ENCODE results near the gene INO80. TPM values are rescaled to one million over a fixed set of nuclear protein-coding genes. Genes with fewer than 3 reads are reported as not detected.

Gene INO80
- total RNA-seq, 1 donor, result 24.9 TPM

DNA sequence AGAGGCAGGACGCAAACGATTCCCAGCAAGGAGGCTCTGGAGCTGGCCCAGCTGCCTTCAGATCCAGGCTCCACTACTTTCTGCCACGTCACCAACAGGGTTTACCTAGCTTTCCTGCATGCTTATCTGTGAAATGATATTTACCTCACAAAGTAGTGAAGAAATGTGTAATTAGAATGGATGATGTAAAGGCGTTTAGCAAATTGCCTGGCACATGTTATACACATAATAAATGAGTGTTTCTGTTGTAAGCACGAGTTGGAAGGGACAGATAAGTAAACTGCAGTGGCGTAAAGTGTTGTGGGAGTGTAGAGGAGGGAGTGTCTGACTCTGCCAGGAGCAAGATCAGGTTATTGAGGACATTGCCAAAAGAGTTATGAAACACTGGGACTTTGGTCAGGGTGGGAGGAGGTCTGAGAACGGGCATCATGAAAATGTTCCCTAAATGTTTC is 166.3 kb downstream of the INO80 start:
- no peak overlapping the region for H3K4me3 ChIP-seq (ENCODE audit: low read depth, low read length)
- no peak for DNase-seq (ENCODE audit: low read depth)
- TF ChIP-seq, protein P1, sequence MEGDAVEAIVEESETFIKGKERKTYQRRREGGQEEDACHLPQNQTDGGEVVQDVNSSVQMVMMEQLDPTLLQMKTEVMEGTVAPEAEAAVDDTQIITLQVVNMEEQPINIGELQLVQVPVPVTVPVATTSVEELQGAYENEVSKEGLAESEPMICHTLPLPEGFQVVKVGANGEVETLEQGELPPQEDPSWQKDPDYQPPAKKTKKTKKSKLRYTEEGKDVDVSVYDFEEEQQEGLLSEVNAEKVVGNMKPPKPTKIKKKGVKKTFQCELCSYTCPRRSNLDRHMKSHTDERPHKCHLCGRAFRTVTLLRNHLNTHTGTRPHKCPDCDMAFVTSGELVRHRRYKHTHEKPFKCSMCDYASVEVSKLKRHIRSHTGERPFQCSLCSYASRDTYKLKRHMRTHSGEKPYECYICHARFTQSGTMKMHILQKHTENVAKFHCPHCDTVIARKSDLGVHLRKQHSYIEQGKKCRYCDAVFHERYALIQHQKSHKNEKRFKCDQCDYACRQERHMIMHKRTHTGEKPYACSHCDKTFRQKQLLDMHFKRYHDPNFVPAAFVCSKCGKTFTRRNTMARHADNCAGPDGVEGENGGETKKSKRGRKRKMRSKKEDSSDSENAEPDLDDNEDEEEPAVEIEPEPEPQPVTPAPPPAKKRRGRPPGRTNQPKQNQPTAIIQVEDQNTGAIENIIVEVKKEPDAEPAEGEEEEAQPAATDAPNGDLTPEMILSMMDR (IDR thresholded peaks at IDR 0.05; ENCODE audit: insufficient read depth, low read length), result no peak

DNA sequence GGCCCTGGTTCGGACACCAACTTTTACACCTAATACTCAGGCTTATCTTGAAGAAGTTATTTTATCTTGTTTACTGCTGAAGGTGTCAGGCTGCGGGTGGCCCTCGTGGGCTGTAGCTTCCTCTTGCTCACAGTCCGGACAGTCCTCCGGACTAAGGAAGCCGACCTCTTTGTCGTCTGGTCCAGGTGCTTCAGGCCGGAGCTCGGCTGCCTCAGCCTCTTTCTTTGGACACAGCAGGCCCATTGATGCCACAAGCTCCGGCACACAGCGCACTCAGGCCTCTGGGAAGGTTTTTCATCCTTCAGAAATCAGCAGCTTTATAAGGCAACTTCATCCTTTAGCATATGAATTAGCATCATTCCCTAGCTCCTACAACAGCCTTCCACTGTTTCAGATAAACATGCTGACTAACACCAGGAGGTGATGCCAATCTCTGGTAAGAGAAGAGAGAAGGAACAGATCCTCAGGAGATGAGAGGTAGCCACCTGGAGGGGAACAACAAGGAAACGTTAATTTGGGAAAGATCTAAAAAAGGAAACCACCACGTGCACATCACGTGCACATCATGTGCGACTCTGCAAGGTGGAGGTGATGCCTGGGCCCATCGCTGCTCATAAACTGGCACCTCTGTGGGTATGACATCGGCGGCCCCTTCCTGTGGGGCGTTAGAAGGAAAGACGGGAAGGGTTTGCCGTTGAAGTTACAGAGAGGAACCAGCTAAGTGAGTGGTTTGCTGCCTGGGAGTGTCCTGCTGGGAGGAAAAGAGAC is 167.2 kb downstream of the INO80 start:
- DNase-seq (ENCODE audit: low read depth), result no peak
- TF ChIP-seq, protein P1 (IDR thresholded peaks at IDR 0.05; ENCODE audit: insufficient read depth, low read length), result no peak
- no peak overlapping the region for H3K4me3 ChIP-seq (ENCODE audit: low read depth, low read length)

DNA sequence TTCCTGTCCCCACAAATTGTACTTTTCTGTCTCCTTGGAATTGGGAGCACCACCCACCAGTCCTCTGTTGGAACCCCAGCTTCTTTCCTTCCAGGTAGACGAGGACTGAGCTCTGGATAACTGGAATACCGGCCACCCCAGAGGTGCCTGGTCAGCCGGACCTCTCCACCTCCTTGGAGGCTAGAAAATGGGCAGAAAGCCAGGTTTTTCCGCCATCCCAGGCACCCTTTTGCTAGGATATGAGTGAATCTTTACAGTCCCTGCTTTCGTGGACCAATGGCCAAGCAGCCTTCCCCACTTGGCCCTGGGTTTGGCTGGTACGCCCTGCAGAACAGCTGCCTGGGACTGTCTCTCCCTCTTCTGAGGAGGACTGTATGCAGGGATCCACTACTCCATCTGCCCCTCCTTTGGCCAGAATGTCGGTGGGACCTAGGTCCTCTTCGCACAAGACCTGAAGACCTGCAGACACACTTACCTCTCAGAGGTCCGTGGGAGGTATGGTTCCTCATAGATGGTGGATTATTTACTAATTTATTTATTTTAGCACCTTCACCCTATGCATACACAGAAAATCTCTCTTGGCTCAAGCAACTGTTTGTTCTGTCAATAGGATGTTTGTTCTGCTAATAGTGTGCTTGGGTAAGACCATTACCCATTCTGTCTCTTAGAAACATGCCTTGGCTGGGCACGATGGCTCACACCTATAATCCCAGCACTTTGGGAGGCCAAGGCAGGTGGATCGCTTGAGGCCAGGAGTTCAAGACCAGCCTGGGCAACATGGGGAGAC is 171.4 kb downstream of the INO80 start:
- TF ChIP-seq, protein P1 (IDR thresholded peaks at IDR 0.05; ENCODE audit: insufficient read depth, low read length), result no peak
- no peak for DNase-seq (ENCODE audit: low read depth)
- no peak overlapping the region for H3K4me3 ChIP-seq (ENCODE audit: low read depth, low read length)

DNA sequence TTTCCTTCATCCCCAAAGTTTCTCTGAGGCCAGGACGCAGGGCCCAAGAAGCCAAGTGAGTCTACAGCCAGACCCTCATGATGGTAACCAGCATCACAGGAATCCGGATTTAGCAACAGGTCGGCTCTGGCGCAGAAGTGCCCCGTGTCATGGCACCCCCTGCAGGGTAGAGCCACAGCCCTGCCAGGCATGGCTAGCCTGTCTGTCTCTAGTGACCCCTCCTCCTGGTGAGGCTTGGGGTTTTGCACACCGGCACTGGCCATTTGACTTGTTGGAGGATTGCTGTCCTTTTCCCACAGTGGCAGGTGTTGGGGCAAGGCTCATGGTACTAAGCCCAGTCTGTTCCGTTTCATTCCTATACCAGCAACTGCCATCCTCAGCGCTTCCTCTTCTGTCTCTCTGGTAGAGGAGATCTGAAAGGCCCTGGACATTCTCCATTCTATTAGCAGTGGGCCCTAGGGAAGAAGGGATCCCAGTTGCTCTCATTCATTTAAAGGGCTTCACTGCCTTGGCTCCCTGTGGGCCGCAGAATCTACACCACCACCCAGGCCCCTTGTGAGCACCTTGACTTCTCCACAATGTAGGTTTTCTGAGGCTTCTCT is 172.2 kb downstream of the INO80 start:
- no peak overlapping the region for H3K4me3 ChIP-seq (ENCODE audit: low read depth, low read length)
- DNase-seq (ENCODE audit: low read depth), result no peak
- TF ChIP-seq, protein P1 (IDR thresholded peaks at IDR 0.05; ENCODE audit: insufficient read depth, low read length), result no peak

DNA sequence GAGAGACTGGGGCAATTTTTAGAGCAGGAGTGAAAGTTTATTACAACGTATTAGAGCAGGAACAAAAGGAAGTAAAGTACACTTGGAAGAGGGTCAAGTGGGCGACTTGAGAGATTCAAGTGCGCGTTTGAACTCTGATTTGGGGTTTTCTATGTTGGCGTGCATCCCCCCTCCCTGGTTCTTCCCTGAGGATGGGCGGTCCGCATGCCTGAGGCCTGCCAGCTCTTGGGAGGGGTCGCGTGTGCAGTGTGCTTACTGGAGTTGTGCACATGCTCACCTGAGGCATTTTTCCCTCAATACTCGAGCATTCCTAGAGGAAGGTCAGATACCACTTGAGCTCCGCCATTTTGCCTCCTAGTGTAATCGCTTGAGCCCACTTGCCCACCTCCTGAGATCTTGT is 173.2 kb downstream of the INO80 start:
- no peak overlapping the region for H3K4me3 ChIP-seq (ENCODE audit: low read depth, low read length)
- DNase-seq (ENCODE audit: low read depth), result no peak
- TF ChIP-seq, protein P1 (IDR thresholded peaks at IDR 0.05; ENCODE audit: insufficient read depth, low read length), result no peak

DNA sequence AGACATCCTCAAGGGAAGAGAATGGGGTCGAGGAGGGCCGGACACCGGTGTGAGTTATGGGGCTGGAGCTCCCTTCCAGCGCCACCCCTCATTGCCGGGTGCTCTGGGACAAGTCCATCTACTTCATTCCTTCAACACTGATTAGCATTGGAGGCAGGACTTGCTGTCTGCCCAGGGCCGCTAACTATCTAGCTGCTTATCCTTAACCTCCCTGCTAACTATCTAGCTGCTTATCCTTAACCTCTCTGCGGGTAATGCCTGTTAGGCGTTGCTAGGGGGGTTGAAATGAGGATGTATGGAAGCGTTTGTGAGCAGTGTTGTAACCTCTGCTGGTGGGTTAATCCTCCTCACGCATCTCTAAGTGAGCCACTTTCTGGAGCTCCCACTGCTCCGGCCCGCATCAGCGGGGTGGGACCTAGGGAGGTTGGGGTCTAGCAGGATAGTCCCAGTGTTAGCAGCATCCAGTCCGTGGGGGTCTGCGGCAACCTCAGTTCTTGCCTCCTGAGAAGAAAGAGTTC is 173.7 kb downstream of the INO80 start:
- peak overlapping the region; percentile 63 for H3K4me3 ChIP-seq (ENCODE audit: low read depth, low read length)
- DNase-seq (ENCODE audit: low read depth), result peak; percentile 21
- TF ChIP-seq, protein P1 (IDR thresholded peaks at IDR 0.05; ENCODE audit: insufficient read depth, low read length), result no peak
